ENCODE data around the gene TRAPPC10. TPM values are rescaled to one million over a fixed set of nuclear protein-coding genes. Genes with fewer than 3 reads are reported as not detected.

Gene TRAPPC10
- total and polyA plus RNA-seq, 2 of the 8 experiments (the other 6 are each of a cell fraction or from before 2014, with no cell fraction given), result 18.5 to 29.8 TPM

GRCh38 chr21:44087426-44088400 lies 75.6 kb downstream of the TRAPPC10 start:
- H3K9ac ChIP-seq (replicated peaks in 1 of 4; ENCODE audit: extremely low read depth in 1 of 4, low read depth in 3 of 4, low read length in 3 of 4), result no peak overlapping the region
- TF ChIP-seq TBP (IDR thresholded peaks at IDR 0.05; ENCODE audit: low read depth, low read length) (no peak), YY1 (IDR thresholded peaks at IDR 0.05; ENCODE audit: low read depth, low read length) (no peak), SUZ12 (IDR thresholded peaks at IDR 0.05; ENCODE audit: low read length) (no peak), NRF1 (IDR thresholded peaks at IDR 0.05; ENCODE audit: low read depth, low read length) (no peak), JUN (IDR thresholded peaks at IDR 0.05; ENCODE audit: low read depth, low read length) (no peak), CBX8 (IDR thresholded peaks at IDR 0.05; ENCODE audit: borderline replicate concordance, low read depth, low read length) (no peak), TCF12 (IDR thresholded peaks at IDR 0.05; ENCODE audit: low read depth, low read length) (no peak), BCL11A (IDR thresholded peaks at IDR 0.05; ENCODE audit: low read depth in 2 of 2, low read length in 2 of 2) (no peak), ASH2L (IDR thresholded peaks at IDR 0.05; ENCODE audit: low read length) (no peak), RNF2 (IDR thresholded peaks at IDR 0.05; ENCODE audit: borderline replicate concordance, low read depth, low read length, missing control alignments, poor library complexity, severe bottlenecking) (no peak), CTBP2 (IDR thresholded peaks at IDR 0.05; ENCODE audit: borderline replicate concordance, insufficient read depth, insufficient read length, low read length) (no peak), POU5F1 (IDR thresholded peaks at IDR 0.05; ENCODE audit: low read depth, low read length) (no peak)

More at GRCh38 chr21:44087426-44088400, 75.6 kb downstream of the TRAPPC10 start:
- no peak overlapping the region for H2BK12ac ChIP-seq (ENCODE audit: low read depth, low read length)
- POLR2A ChIA-PET (ENCODE audit: partially characterized antibody), result no interaction called here
- CTCF ChIA-PET (ENCODE audit: partially characterized antibody), result interaction anchor here (1.9 kb wide), 1 partner anchor 9 kb away, joined by 6 read pairs; no protein-coding TSS in a partner anchor
- H3K18ac ChIP-seq (ENCODE audit: extremely low read depth, low read length), result no peak overlapping the region
- H4K91ac ChIP-seq (replicated peaks; ENCODE audit: insufficient read length, low read length), result no peak overlapping the region
- no peak overlapping the region for H2BK15ac ChIP-seq (ENCODE audit: low read length)
- H3K9me3 ChIP-seq (ENCODE audit: insufficient read depth in 2 of 2, low read depth in 1 of 2, low read length in 1 of 2), result no peaks in the 10 kb centered on the region
- H3K27me3 ChIP-seq (replicated peaks in 1 of 4; ENCODE audit: control insufficient read depth in 3 of 4, extremely low read depth in 1 of 4, insufficient read depth in 3 of 4, low read length in 3 of 4), result no peaks in the 10 kb centered on the region
- no peak overlapping the region for H2AK5ac ChIP-seq (ENCODE audit: low read depth, low read length)
- H3K79me1 ChIP-seq (ENCODE audit: low read depth, low read length), result peaks cover 4% of the 10 kb centered on the region
- H3K4ac ChIP-seq (replicated peaks; ENCODE audit: insufficient read length, low read depth, low read length), result no peak overlapping the region
- no peak overlapping the region for H3K14ac ChIP-seq (ENCODE audit: insufficient read length)
- FAIRE-seq (no peak), DNase-seq (ENCODE audit: low read depth in 1 of 2, low spot score in 2 of 2) (peak in 1 of 2 experiments; percentile 33)
- no peak overlapping the region for H2BK5ac ChIP-seq (ENCODE audit: low read depth, low read length)
- H4K20me1 ChIP-seq (replicated peaks in 1 of 2; ENCODE audit: control insufficient read depth in 1 of 2, insufficient read depth in 2 of 2, low read length in 2 of 2), result peaks cover 3 to 6% of the 10 kb centered on the region in 2 experiments
- H2BK120ac ChIP-seq (replicated peaks; ENCODE audit: low read depth, low read length), result no peak overlapping the region
- no peaks in the 10 kb centered on the region for H3K4me1 ChIP-seq (replicated peaks in 1 of 4; ENCODE audit: control insufficient read depth in 3 of 4, insufficient read depth in 4 of 4, low read length in 3 of 4)
- H3K79me2 ChIP-seq (ENCODE audit: control insufficient read depth in 1 of 2, insufficient read depth in 2 of 2, low read length in 2 of 2), result no peaks in the 10 kb centered on the region
- H3K27ac ChIP-seq (ENCODE audit: low read depth, low read length), result no peak overlapping the region
- H3K36me3 ChIP-seq (ENCODE audit: control insufficient read depth in 2 of 4, insufficient read depth in 4 of 4, low read length in 3 of 4), result peaks cover 13 to 54% (median 29%) of the 10 kb centered on the region in 4 experiments
- no peak overlapping the region for H3K56ac ChIP-seq (replicated peaks; ENCODE audit: insufficient read length, low read depth, low read length)
- H3K23ac ChIP-seq (ENCODE audit: insufficient read length), result no peak overlapping the region
- H4K8ac ChIP-seq (ENCODE audit: extremely low read depth, insufficient read depth, low read length), result 0 out of 2 replicates have a peak overlapping the region, but pooled peaks have one; percentile 47
- H2AFZ ChIP-seq (ENCODE audit: low read length), result no peak overlapping the region
- no peak overlapping the region for H2BK20ac ChIP-seq (ENCODE audit: low read length)
- no peaks in the 10 kb centered on the region for H3K23me2 ChIP-seq (ENCODE audit: low read depth, low read length)
- H3K4me3 ChIP-seq (ENCODE audit: extremely low read depth in 1 of 4, insufficient read depth in 2 of 4, low read depth in 3 of 4, low read length in 4 of 4), result no peak overlapping the region
- WGBS, 2 experiments (ENCODE audit: extremely low coverage in 1 of 2, insufficient coverage in 1 of 2, insufficient read length in 1 of 2, insufficient replicate concordance in 2 of 2, low coverage in 1 of 2, low lambda C conversion rate in 2 of 2, missing lambda C conversion rate in 1 of 2), result 95% methylated on average over 29 of the region's 33 CpGs; no CpG with 5 or more reads in 1 of the 2 experiments
- H4K5ac ChIP-seq (ENCODE audit: insufficient read length, low read depth, low read length), result no peak overlapping the region
- no peak overlapping the region for H3K4me2 ChIP-seq (ENCODE audit: insufficient read depth in 1 of 2, low read depth in 2 of 2, low read length in 2 of 2)
